HG02642 (cell line): ENCODE data around the gene ATP8A2.

Source experiments
- ATAC-seq: cut with Tn5 transposase; IDR thresholded peaks from one replicate; pipeline ENCODE4 v1.9.1; 2021; ENCODE audit warnings: mild to moderate bottlenecking; ENCODE audit not compliant: unreplicated experiment, poor library complexity

ATP8A2 gene

GRCh38 chr13:25864936-25865335, 493.2 kb downstream of the ATP8A2 start:
- ATAC-seq, result no peak

GRCh38 chr13:25865391-25865790, 493.6 kb downstream of the ATP8A2 start:
- ATAC-seq, result no peak

GRCh38 chr13:25867038-25867437, 495.3 kb downstream of the ATP8A2 start:
- no peak for ATAC-seq

- no peak for ATAC-seq
Measured at GRCh38 chr13:25868490-25868889, 496.7 kb downstream of the ATP8A2 start.

- no peak for ATAC-seq
Measured at GRCh38 chr13:25869941-25870340, 498.2 kb downstream of the ATP8A2 start.

GRCh38 chr13:25871389-25872125, 499.8 kb downstream of the ATP8A2 start:
- no peak for ATAC-seq

GRCh38 chr13:25872481-25873241, 500.9 kb downstream of the ATP8A2 start:
- no peak for ATAC-seq

- no peak for ATAC-seq
Measured at GRCh38 chr13:25873242-25873612, 501.5 kb downstream of the ATP8A2 start.

GRCh38 chr13:25874064-25874737, 502.4 kb downstream of the ATP8A2 start:
- ATAC-seq, result no peak

- no peak for ATAC-seq
Measured at GRCh38 chr13:25874907-25875306, 503.1 kb downstream of the ATP8A2 start.

- no peak for ATAC-seq
Measured at GRCh38 chr13:25876247-25876646, 504.5 kb downstream of the ATP8A2 start.

- no peak for ATAC-seq
Measured at GRCh38 chr13:25879466-25879865, 507.7 kb downstream of the ATP8A2 start.

GRCh38 chr13:25881136-25881926, 509.6 kb downstream of the ATP8A2 start:
- ATAC-seq, result no peak

- ATAC-seq, result no peak
Measured at GRCh38 chr13:25881971-25882451, 510.2 kb downstream of the ATP8A2 start.

- no peak for ATAC-seq
Measured at GRCh38 chr13:25882466-25883357, 510.9 kb downstream of the ATP8A2 start.

GRCh38 chr13:25885418-25885817, 513.6 kb downstream of the ATP8A2 start:
- no peak for ATAC-seq

- no peak for ATAC-seq
Measured at GRCh38 chr13:25886438-25887214, 514.9 kb downstream of the ATP8A2 start.

GRCh38 chr13:25887962-25888655, 516.3 kb downstream of the ATP8A2 start:
- ATAC-seq, result no peak
